ENCODE data around the gene LRPAP1. TPM values are rescaled to one million over a fixed set of nuclear protein-coding genes. Genes with fewer than 3 reads are reported as not detected.
A peak's percentile ranks its signal among the peaks of the same experiment; 100 is the strongest.
"Not testable (repeated sequence)": the region's sequence is repeated elsewhere in the genome, so short reads cannot be mapped to it uniquely, and the experiment has no call there.

LRPAP1 gene
- total RNA-seq (2021; ENCODE audit: unreplicated experiment) (109 TPM), Bru-seq, nascent RNA (percentile 68 among the genes with signal in this experiment), BruChase-seq, experiment 1, labeled RNA remaining after a 6-hour chase (percentile 83 among the genes with signal in this experiment), BruChase-seq, experiment 2, labeled RNA remaining after a 2-hour chase (percentile 81 among the genes with signal in this experiment)
- 169 and 183 TPM in 2 replicates for polyA plus RNA-seq (2012)
- long read RNA-seq, full-length matches to known transcripts = 298 of 338 reads
- long read RNA-seq, partial matches to known transcripts = 25 of 338 reads
- long read RNA-seq, other reads (novel, unspliced or antisense) = 15 of 338 reads

DNA sequence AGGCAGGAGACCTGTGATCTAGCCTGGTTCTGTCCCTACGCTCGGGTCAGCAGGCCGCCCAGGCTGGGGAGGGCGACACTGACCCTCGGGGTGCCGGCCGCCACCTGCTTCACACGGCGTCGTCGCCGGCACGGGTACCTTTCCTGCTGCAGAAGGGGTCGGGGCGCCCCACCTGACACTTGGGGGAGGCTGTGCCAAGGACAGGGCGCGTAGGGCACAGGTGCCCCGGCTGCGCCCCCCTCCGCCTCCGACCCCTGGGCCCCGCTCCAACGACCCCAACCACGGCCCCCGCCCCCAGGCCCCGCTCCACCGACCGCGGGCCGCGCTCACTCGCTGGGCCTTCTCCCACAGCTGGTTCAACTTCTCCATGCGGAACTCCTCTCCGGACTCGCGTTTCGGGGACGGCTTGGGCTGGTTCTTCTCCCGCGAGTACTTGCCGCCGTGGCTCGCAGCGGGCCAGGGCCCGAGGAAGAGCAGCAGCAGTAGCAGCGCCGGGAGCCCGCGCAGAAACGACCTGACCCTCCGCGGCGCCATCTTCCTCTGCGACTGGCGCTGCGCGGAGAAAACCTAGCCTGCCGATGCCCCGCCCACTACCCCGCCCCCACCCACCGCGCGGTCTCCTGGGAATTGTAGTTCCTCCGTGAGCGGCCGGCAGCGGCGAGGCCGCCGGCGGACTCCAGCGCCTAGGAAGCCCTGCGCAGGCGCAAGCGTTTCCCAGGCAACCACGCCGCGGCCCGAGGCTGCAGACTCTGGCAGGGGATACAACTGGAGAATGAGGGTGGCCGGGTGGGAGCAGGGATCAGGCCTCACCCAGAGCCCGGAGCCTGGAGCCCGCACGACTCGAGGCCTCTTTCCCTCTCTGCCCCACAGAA, at the start of gene LRPAP1:
Gene LRPAP1, minus strand, starts transcription at position 544 of the 872 bp plus-strand sequence. Its CDS starts 10 bp downstream, at position 534.
- Histone ChIP-seq H3K4me1 (ENCODE audit: control insufficient read depth in 1 of 2, insufficient read depth in 2 of 2, low read length in 2 of 2) (peaks cover 4 to 16% of the 10 kb centered on the region in 2 experiments; a peak in 3 of 4 replicates), H4K20me1 (ENCODE audit: insufficient read depth) (no peaks in the 10 kb centered on the region), H3K9me2 (ENCODE audit: insufficient read depth) (no peaks in the 10 kb centered on the region), H3K4me3 (replicated peaks in 1 of 2; ENCODE audit: low read depth in 1 of 2, low read length in 2 of 2) (peak within 1 kb of the TSS; percentile 81 to 89), H2AFZ (ENCODE audit: low read depth, low read length, poor library complexity, severe bottlenecking) (peak within 1 kb of the TSS; percentile 35), H3K27me3 (ENCODE audit: insufficient read depth, low read length) (no peaks in the 10 kb centered on the region), H3K4me2 (ENCODE audit: low read length) (peak within 1 kb of the TSS; percentile 76), H3K9ac (ENCODE audit: low read length) (peak within 1 kb of the TSS; percentile 88), H3K79me2 (ENCODE audit: insufficient read depth, low read length) (peaks cover 49% of the 10 kb centered on the region), H3K27ac (ENCODE audit: low read depth, low read length) (peak within 1 kb of the TSS; percentile 48; the same call in 1 of the 2 replicates), H3K36me3 (ENCODE audit: control insufficient read depth in 1 of 2, insufficient read depth in 2 of 2, low read length in 2 of 2) (peaks cover 7 to 13% of the 10 kb centered on the region in 2 experiments; a peak in 3 of 4 replicates), H3K9me3 (ENCODE audit: control insufficient read depth in 1 of 2, insufficient read depth in 1 of 2, low read depth in 1 of 2, low read length in 2 of 2) (no peaks in the 10 kb centered on the region)
- RAD21 ChIA-PET (ENCODE audit: low non-redundant PET in 1 of 2, low total read pairs in 2 of 2, uncharacterized antibody in 2 of 2, unreplicated experiment in 2 of 2) = no interaction called here
- TF ChIP-seq ZFX (IDR thresholded peaks at IDR 0.05) (peak; percentile 96; the same call in 1 of the 2 replicates), SIN3A (IDR thresholded peaks at IDR 0.05; ENCODE audit: low read depth) (peak; percentile 67), FOSL1 (IDR thresholded peaks at IDR 0.05; ENCODE audit: low read depth) (no peak), POLR2A (IDR thresholded peaks at IDR 0.05; ENCODE audit: borderline replicate concordance, extremely low read depth, insufficient read depth, insufficient read length) (peak; percentile 96), YY1 (IDR thresholded peaks at IDR 0.05; ENCODE audit: extremely low read depth, insufficient replicate concordance, low read depth, low read length) (peak; percentile 94), POLR2AphosphoS5 (IDR thresholded peaks at IDR 0.05; ENCODE audit: low read depth, low read length) (peak; percentile 99)
- ATAC-seq (peak; percentile 96), DNase-seq (ENCODE audit: low read depth, low spot score) (peak; percentile 69)
- POLR2A ChIA-PET = no interaction called here
- CTCF ChIA-PET = no interaction called here
- intact Hi-C loops (cut with micrococcal nuclease) = no loop called here
- no TSS peak for BruUV-seq (replicated peaks)

DNA sequence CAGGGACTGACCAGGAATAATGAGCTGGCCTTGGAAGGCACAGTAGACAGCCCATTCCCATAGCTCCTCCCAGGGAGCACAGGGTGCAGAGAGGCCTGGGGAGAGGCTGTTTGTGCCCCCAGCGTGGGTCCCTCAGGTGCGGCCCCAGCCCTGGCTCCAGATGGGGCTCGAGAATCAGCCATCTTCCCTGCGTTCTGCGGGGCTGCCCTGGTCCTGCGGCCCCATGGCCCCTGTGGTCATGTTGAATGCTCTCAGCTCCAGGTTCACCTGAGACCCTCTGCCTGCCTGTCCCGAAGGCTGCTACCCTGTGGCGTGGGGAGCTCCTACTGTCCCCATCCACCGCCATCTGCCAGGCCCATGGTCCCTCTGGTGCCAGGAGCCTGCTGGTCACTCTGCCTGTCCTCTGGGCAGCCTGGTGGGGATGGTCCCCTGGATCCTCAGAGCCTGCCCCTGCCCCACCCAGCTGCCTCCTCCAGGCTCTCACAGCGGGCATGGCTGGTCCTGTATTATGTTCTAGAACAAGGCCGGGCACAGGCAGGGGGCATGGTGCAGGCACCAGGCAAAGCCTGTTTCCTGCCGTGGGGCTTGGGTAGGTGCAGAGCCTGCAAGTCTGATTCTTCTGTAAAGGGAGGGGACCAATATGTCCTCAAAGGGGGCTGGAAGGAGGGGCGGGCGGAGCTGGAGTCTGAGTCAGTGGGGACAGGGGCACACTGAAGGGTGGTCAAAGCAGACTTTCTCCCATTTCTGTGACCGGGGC, 49.3 kb upstream of the LRPAP1 start:
- H3K27ac ChIP-seq (ENCODE audit: low read depth, low read length); intact Hi-C loops (cut with micrococcal nuclease); H3K4me1 ChIP-seq (ENCODE audit: control insufficient read depth in 1 of 2, insufficient read depth in 2 of 2, low read length in 2 of 2); RAD21 ChIA-PET (ENCODE audit: low non-redundant PET in 1 of 2, low total read pairs in 2 of 2, uncharacterized antibody in 2 of 2, unreplicated experiment in 2 of 2); H3K9me3 ChIP-seq (ENCODE audit: control insufficient read depth in 1 of 2, insufficient read depth in 1 of 2, low read depth in 1 of 2, low read length in 2 of 2); H3K4me3 ChIP-seq (replicated peaks in 1 of 2; ENCODE audit: low read depth in 1 of 2, low read length in 2 of 2); H3K9ac ChIP-seq (ENCODE audit: low read length); H4K20me1 ChIP-seq (ENCODE audit: insufficient read depth); CTCF ChIA-PET; H3K79me2 ChIP-seq (ENCODE audit: insufficient read depth, low read length); H3K27me3 ChIP-seq (ENCODE audit: insufficient read depth, low read length); H3K4me2 ChIP-seq (ENCODE audit: low read length); DNase-seq (ENCODE audit: low read depth, low spot score); H3K9me2 ChIP-seq (ENCODE audit: insufficient read depth); BruUV-seq (replicated peaks); POLR2A ChIA-PET; H2AFZ ChIP-seq (ENCODE audit: low read depth, low read length, poor library complexity, severe bottlenecking); H3K36me3 ChIP-seq (ENCODE audit: control insufficient read depth in 1 of 2, insufficient read depth in 2 of 2, low read length in 2 of 2); ATAC-seq: not testable (repeated sequence)

DNA sequence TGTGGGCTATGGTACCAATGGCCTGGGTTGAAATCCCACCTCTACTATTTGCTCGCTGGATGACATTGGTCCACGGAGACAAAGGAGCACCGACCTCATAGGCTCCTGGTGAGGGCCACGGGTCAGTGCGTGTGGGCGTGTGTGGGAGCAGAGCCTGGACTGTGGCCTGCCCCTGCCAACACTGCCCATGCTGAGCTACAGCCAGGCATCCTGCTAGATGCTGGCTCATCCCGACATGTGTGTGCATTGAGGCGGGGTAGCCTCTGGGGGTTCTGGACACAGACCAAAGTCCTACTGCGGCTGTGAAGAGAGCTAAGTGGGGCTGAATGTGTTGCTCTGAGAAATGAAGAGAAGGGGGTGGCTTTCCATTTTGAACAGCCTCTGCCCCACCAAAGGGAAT, 48.6 kb upstream of the LRPAP1 start:
- POLR2A ChIA-PET; H3K79me2 ChIP-seq (ENCODE audit: insufficient read depth, low read length); H3K4me3 ChIP-seq (replicated peaks in 1 of 2; ENCODE audit: low read depth in 1 of 2, low read length in 2 of 2); RAD21 ChIA-PET (ENCODE audit: low non-redundant PET in 1 of 2, low total read pairs in 2 of 2, uncharacterized antibody in 2 of 2, unreplicated experiment in 2 of 2); DNase-seq (ENCODE audit: low read depth, low spot score); H3K4me1 ChIP-seq (ENCODE audit: control insufficient read depth in 1 of 2, insufficient read depth in 2 of 2, low read length in 2 of 2); H2AFZ ChIP-seq (ENCODE audit: low read depth, low read length, poor library complexity, severe bottlenecking); H3K36me3 ChIP-seq (ENCODE audit: control insufficient read depth in 1 of 2, insufficient read depth in 2 of 2, low read length in 2 of 2); ATAC-seq; H4K20me1 ChIP-seq (ENCODE audit: insufficient read depth); H3K27ac ChIP-seq (ENCODE audit: low read depth, low read length); BruUV-seq (replicated peaks); H3K9me3 ChIP-seq (ENCODE audit: control insufficient read depth in 1 of 2, insufficient read depth in 1 of 2, low read depth in 1 of 2, low read length in 2 of 2); H3K9ac ChIP-seq (ENCODE audit: low read length); CTCF ChIA-PET; H3K27me3 ChIP-seq (ENCODE audit: insufficient read depth, low read length); intact Hi-C loops (cut with micrococcal nuclease); H3K9me2 ChIP-seq (ENCODE audit: insufficient read depth); H3K4me2 ChIP-seq (ENCODE audit: low read length): not testable (repeated sequence)

Data from HCT116 (cell line).